ENCODE results near the gene KLHL8.

- no peak for TF ChIP-seq CTCF (IDR thresholded peaks at IDR 0.05)
- no peak for TF ChIP-seq EZH2 (IDR thresholded peaks at IDR 0.05; ENCODE audit: borderline replicate concordance, insufficient read depth, low read depth, low read length, poor library complexity, severe bottlenecking)
Measured at GRCh38 chr4:87134122-87134521, 86.3 kb downstream of the KLHL8 start.

Data from B cell (primary cell).